ENCODE measurements around the gene ZNF217.
"Not testable (repeated sequence)": the region's sequence is repeated elsewhere in the genome, so short reads cannot be mapped to it uniquely, and the experiment has no call there.

ZNF217 gene

GRCh38 chr20:53593466-53594007 is at the start of gene ZNF217:
Gene ZNF217 (minus strand): TSS chr20:53593839. CDS start chr20:53582826, 11,013 bp downstream.
- DNase-seq, result not testable (repeated sequence)

GRCh38 chr20:53643031-53643832 is 49.6 kb upstream of the ZNF217 start:
- DNase-seq, result no peak

GRCh38 chr20:53642196-53643030 is 48.8 kb upstream of the ZNF217 start:
- DNase-seq, result no peak

GRCh38 chr20:53639647-53640440 is 46.2 kb upstream of the ZNF217 start:
- DNase-seq, result no peak

GRCh38 chr20:53639128-53639527 is 45.5 kb upstream of the ZNF217 start:
- no peak for DNase-seq

- not testable (repeated sequence) for DNase-seq
Measured at GRCh38 chr20:53637310-53637709, 43.7 kb upstream of the ZNF217 start.

- no peak for DNase-seq
Measured at GRCh38 chr20:53636540-53637097, 43.0 kb upstream of the ZNF217 start.

GRCh38 chr20:53635221-53635620 is 41.6 kb upstream of the ZNF217 start:
- no peak for DNase-seq

- no peak for DNase-seq
Measured at GRCh38 chr20:53631909-53632662, 38.4 kb upstream of the ZNF217 start.

- no peak for DNase-seq
Measured at GRCh38 chr20:53629436-53629835, 35.8 kb upstream of the ZNF217 start.

- not testable (repeated sequence) for DNase-seq
Measured at GRCh38 chr20:53628758-53629157, 35.1 kb upstream of the ZNF217 start.

GRCh38 chr20:53628076-53628475 is 34.4 kb upstream of the ZNF217 start:
- no peak for DNase-seq

- not testable (repeated sequence) for DNase-seq
Measured at GRCh38 chr20:53627001-53627400, 33.4 kb upstream of the ZNF217 start.

GRCh38 chr20:53626584-53626983 is 32.9 kb upstream of the ZNF217 start:
- DNase-seq, result no peak

- DNase-seq, result no peak
Measured at GRCh38 chr20:53625311-53626129, 31.9 kb upstream of the ZNF217 start.

- DNase-seq, result not testable (repeated sequence)
Measured at GRCh38 chr20:53624927-53625250, 31.2 kb upstream of the ZNF217 start.

- DNase-seq, result peak; percentile 71
Measured at GRCh38 chr20:53623454-53624211, 30.0 kb upstream of the ZNF217 start.

GRCh38 chr20:53623134-53623453 is 29.5 kb upstream of the ZNF217 start:
- no peak for DNase-seq

- DNase-seq, result no peak
Measured at GRCh38 chr20:53622247-53623133, 28.9 kb upstream of the ZNF217 start.

All from amniotic stem cell (primary cell).